ENCODE data around the gene CDH4. TPM values are rescaled to one million over a fixed set of nuclear protein-coding genes. Genes with fewer than 3 reads are reported as not detected.

The CDH4 gene
- total and polyA plus RNA-seq, 2 of the 8 experiments (the other 6 are each of a cell fraction or from before 2014, with no cell fraction given), result 4.3 to 7.9 TPM

- TF ChIP-seq JUN (IDR thresholded peaks at IDR 0.05; ENCODE audit: low read depth, low read length) (no peak), YY1 (IDR thresholded peaks at IDR 0.05; ENCODE audit: low read depth, low read length) (no peak), SP1 (IDR thresholded peaks at IDR 0.05; ENCODE audit: low read depth, low read length) (no peak), SRF (IDR thresholded peaks at IDR 0.05; ENCODE audit: low read depth, low read length) (no peak)
Measured at GRCh38 chr20:61220626-61221325, 31.3 kb upstream of the CDH4 start (continued).

Measured in H1 (cell line).